ENCODE measurements around the gene WDR31. TPM values are rescaled to one million over a fixed set of nuclear protein-coding genes. Genes with fewer than 3 reads are reported as not detected.
A peak's percentile ranks its signal among the peaks of the same experiment; 100 is the strongest.

Gene WDR31
- total and polyA plus RNA-seq, 11 donors = 7.0 to 22.4 (median 13.6) TPM

DNA sequence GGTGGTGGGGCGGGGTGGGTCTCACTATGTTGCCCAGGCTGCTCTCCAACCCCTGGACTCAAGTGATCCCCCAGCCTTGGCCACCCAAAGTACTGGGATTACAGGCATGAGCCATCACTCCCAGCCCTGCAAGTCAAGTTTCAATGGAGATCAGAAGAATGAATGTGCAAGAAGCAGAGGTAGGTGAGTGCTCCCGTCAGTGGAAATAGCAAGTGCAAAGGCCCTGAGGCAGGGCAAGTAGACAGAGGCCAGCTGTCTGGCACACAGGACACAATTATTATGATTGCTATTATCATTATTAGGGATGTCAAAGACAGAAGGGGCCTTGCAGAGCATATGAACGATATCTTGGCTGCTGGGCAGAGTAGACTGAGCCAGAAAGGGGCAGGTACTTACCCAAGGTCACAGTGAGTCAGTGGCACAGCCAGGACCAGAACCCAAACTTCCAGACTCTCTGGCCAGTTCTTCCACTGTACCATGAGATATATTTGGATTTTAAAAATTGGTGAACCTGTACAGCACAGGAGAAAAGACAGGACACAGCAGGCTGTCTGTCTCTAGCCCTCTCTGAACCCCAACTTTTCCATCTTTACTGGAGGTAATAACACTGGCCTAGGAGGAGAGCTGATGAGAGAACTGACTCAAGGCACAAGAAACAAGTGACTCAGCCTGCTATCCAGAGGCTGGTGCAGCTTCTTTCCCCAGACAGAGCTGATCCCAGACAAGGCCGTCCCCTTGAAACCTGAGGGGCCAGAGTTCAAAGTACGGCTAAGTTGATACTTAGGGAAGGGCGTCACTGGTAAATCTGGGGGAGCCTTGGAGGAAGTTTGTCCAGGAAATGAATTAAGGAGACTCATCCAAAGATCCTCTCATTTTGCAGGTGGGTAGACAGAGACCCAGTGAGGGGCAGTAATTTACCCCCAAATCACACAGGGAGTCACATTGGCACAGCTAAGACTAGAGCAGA is 35.3 kb upstream of the WDR31 start:
- Histone ChIP-seq H3K4me3 (peak overlapping the region in 8 of 12 donors; percentile 74 to 99 (median 90)), H3K27me3 (no peaks in the 10 kb centered on the region), H3K9me3 (no peaks in the 10 kb centered on the region), H3K36me3 (peaks cover 0 to 29% (median 15%) of the 10 kb centered on the region in 9 donors), H3K27ac (peak overlapping the region in 1 of 12 donors; percentile 8), H3K4me1 (peaks cover 0 to 18% (median 4%) of the 10 kb centered on the region in 12 donors)
- TF ChIP-seq POLR2A (IDR thresholded peaks at IDR 0.05) = no peak
- TF ChIP-seq, protein P1, sequence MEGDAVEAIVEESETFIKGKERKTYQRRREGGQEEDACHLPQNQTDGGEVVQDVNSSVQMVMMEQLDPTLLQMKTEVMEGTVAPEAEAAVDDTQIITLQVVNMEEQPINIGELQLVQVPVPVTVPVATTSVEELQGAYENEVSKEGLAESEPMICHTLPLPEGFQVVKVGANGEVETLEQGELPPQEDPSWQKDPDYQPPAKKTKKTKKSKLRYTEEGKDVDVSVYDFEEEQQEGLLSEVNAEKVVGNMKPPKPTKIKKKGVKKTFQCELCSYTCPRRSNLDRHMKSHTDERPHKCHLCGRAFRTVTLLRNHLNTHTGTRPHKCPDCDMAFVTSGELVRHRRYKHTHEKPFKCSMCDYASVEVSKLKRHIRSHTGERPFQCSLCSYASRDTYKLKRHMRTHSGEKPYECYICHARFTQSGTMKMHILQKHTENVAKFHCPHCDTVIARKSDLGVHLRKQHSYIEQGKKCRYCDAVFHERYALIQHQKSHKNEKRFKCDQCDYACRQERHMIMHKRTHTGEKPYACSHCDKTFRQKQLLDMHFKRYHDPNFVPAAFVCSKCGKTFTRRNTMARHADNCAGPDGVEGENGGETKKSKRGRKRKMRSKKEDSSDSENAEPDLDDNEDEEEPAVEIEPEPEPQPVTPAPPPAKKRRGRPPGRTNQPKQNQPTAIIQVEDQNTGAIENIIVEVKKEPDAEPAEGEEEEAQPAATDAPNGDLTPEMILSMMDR (IDR thresholded peaks at IDR 0.05) = no peak
- ATAC-seq (peak in 1 of 4 donors; percentile 6), DNase-seq (no peak)
- intact Hi-C loops (cut with DNase I) = loop anchor here in 3 of 10 donors (5.0 kb wide), 1 partner anchor 33 kb away; the partner anchor contains the start of gene WDR31 (in 3 of the 3)
- 81 to 88% (median 85%) methylated on average over 6 of the region's 6 CpGs for WGBS, 4 donors

DNA sequence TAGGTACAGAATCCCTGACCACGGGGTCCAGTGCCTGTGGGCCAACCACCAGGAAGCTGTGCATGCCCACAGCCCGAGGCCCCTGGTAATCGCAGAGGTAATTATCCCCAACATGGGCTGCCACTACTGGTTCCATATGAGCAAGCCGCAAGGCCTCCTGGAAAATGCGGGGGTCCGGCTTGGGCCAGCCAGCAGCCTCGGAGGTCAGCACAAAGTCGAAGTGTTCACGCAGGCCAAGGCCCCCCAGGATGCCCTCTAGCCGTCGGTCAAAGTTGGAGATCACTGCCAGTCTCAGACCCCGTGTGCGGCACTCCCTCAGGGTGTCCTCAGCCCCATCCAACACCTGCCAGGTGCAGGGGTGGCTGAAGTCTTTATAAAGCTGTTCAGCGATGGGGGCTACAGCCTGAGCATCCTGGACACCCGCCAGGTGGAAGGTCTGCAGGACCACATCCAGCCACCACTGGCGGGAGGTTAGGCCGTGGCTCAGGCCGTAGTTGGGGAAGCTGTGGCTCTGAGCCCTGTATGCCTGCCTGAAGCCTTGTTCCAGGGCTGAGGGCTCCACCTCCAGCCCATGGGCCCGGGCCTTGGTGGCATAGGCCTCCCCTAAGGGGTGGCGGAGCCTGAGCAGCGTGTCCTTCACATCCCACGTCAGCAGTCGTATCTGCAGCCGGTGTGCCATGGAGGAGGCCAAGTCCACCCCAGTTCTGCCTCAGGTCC is 33.8 kb upstream of the WDR31 start:
- no peak for DNase-seq
- no peak for ATAC-seq
- Histone ChIP-seq H3K27me3 (no peaks in the 10 kb centered on the region), H3K4me3 (no peak overlapping the region), H3K36me3 (peaks cover 0 to 29% (median 15%) of the 10 kb centered on the region in 9 donors), H3K27ac (no peak overlapping the region), H3K4me1 (peaks cover 0 to 24% (median 4%) of the 10 kb centered on the region in 12 donors), H3K9me3 (no peaks in the 10 kb centered on the region)
- TF ChIP-seq POLR2A (IDR thresholded peaks at IDR 0.05) = no peak
- TF ChIP-seq, protein P1 (IDR thresholded peaks at IDR 0.05) = no peak
- 86 to 94% (median 90%) methylated on average over 9 to 24 of the region's 24 CpGs for WGBS, 4 donors
- intact Hi-C loops (cut with DNase I) = no loop called here

DNA sequence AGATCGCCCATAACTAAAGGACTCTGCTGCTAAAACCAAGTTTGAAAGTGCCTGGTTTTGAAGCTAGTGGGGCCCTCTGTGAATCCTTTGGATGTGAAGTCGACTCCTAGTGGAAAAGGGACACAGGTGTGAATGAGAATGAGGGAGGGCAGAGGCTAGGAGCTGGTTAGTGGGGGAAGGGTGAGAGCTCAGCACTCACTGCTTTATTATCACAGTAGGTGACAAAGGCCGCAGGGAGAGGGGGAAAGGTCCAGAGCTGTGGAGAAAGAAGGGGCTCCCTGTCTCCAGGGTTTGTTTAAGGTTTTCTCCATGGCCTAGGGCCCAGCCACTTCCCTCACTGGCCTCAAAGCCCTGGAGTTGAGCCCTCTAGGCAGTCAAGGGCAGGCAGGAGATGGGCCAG is 33.2 kb upstream of the WDR31 start:
- WGBS, 4 donors = 67 to 73% (median 70%) methylated on average over 3 of the region's 3 CpGs
- DNase-seq (no peak), ATAC-seq (no peak)
- intact Hi-C loops (cut with DNase I) = no loop called here
- H3K9me3 ChIP-seq = no peaks in the 10 kb centered on the region
- no peaks in the 10 kb centered on the region for H3K27me3 ChIP-seq
- no peak overlapping the region for H3K4me3 ChIP-seq
- TF ChIP-seq, protein P1 (IDR thresholded peaks at IDR 0.05) = no peak
- TF ChIP-seq POLR2A (IDR thresholded peaks at IDR 0.05) = no peak
- H3K36me3 ChIP-seq = peaks cover 0 to 29% (median 15%) of the 10 kb centered on the region in 9 donors
- peaks cover 0 to 24% (median 4%) of the 10 kb centered on the region in 12 donors for H3K4me1 ChIP-seq
- no peak overlapping the region for H3K27ac ChIP-seq

DNA sequence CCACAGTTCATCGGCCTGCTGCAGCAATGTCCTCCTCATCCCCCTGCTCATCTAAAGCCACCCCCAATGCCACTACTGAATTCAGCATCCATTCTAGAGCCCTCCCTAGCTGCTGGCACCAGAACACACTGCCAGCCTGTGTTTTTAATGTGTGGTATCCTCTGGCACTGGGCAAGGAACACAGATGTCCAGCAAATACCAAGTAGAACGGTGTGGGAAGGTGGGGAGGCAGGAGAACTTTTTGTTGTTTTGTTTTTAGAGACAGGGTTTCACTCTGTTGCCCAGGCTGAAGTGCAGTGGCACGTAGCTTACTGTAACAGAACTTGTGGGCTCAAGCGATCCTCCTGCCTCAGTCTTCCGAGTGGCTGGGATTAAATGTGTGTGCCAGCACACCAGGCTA is 32.0 kb upstream of the WDR31 start:
- no peak for DNase-seq
- Histone ChIP-seq H3K36me3 (peaks cover 0 to 29% (median 15%) of the 10 kb centered on the region in 9 donors), H3K27ac (no peak overlapping the region), H3K4me3 (no peak overlapping the region), H3K4me1 (peaks cover 0 to 19% (median 4%) of the 10 kb centered on the region in 12 donors), H3K27me3 (no peaks in the 10 kb centered on the region), H3K9me3 (no peaks in the 10 kb centered on the region)
- TF ChIP-seq, protein P1 (IDR thresholded peaks at IDR 0.05) = no peak
- no peak for TF ChIP-seq POLR2A (IDR thresholded peaks at IDR 0.05)
- ATAC-seq = no peak
- 84 to 97% (median 88%) methylated on average over 4 to 5 of the region's 5 CpGs for WGBS, 4 donors
- intact Hi-C loops (cut with DNase I) = no loop called here
